Prostate gland (tissue), 1 donor: ENCODE measurements around the gene AKAP8L.

Source experiments
- POLR2A ChIP-seq: fragments of 450-650 bp; IDR thresholded peaks from one replicate; pipeline ENCODE4 v1.6.1; 2016; ENCODE audit warnings: antibody characterized with exemption, mild to moderate bottlenecking
- POLR2AphosphoS5 ChIP-seq: sonication (generic); formaldehyde crosslinking; IDR thresholded peaks from one replicate; pipeline ENCODE4 v1.6.1; 2017; ENCODE audit warnings: antibody characterized with exemption

- TF ChIP-seq POLR2A (no peak), POLR2AphosphoS5 (no peak)
Measured at GRCh38 chr19:15381864-15382263, 36.9 kb downstream of the AKAP8L start.
